ENCODE measurements around the gene LIPM. TPM values are rescaled to one million over a fixed set of nuclear protein-coding genes. Genes with fewer than 3 reads are reported as not detected.

The LIPM gene
- total and polyA plus RNA-seq, 10 donors = not detected

- Histone ChIP-seq H3K4me1 (no peaks in the 10 kb centered on the region), H3K9me3 (no peaks in the 10 kb centered on the region), H3K36me3 (no peaks in the 10 kb centered on the region), H3K27ac (no peak overlapping the region), H3K4me3 (no peak overlapping the region), H3K27me3 (replicated peaks in 1 of 7) (no peaks in the 10 kb centered on the region)
- intact Hi-C loops (cut with DNase I; ENCODE audit: low total_unique reads) = loop anchor here (10.0 kb wide), 1 partner anchor 89 kb away; no protein-coding TSS in a partner anchor
- no peak for TF ChIP-seq POLR2A (IDR thresholded peaks at IDR 0.05)
- TF ChIP-seq POLR2AphosphoS5 (IDR thresholded peaks at IDR 0.05) = no peak
- no peak for TF ChIP-seq CTCF (IDR thresholded peaks at IDR 0.05 in 8 of 11, conservative IDR thresholded peaks at IDR 0.05 in 3 of 11)
- no peak for DNase-seq
- 39 to 52% (median 46%) methylated on average over 3 of the region's 3 CpGs for WGBS, 5 donors
Observed at GRCh38 chr10:88783724-88784123, 18.8 kb upstream of the LIPM start.

- Histone ChIP-seq H3K4me1 (no peaks in the 10 kb centered on the region), H3K36me3 (no peaks in the 10 kb centered on the region), H3K27me3 (replicated peaks in 1 of 7) (no peaks in the 10 kb centered on the region), H3K9me3 (no peaks in the 10 kb centered on the region), H3K27ac (no peak overlapping the region), H3K4me3 (no peak overlapping the region)
- no peak for TF ChIP-seq POLR2AphosphoS5 (IDR thresholded peaks at IDR 0.05)
- TF ChIP-seq POLR2A (IDR thresholded peaks at IDR 0.05) = no peak
- TF ChIP-seq CTCF (IDR thresholded peaks at IDR 0.05 in 8 of 11, conservative IDR thresholded peaks at IDR 0.05 in 3 of 11) = no peak
- no peak for DNase-seq
- intact Hi-C loops (cut with DNase I; ENCODE audit: low total_unique reads) = loop anchor here (10.0 kb wide), 1 partner anchor 91 kb away; no protein-coding TSS in a partner anchor
- WGBS, 5 donors = 88 to 95% (median 93%) methylated on average over 10 of the region's 10 CpGs
Observed at GRCh38 chr10:88786032-88786770, 16.3 kb upstream of the LIPM start.

GRCh38 chr10:88787463-88787862, 15.1 kb upstream of the LIPM start:
- no peak for DNase-seq
- Histone ChIP-seq H3K27me3 (replicated peaks in 1 of 7) (no peaks in the 10 kb centered on the region), H3K27ac (no peak overlapping the region)

More at GRCh38 chr10:88787463-88787862, 15.1 kb upstream of the LIPM start:
- Histone ChIP-seq H3K36me3 (no peaks in the 10 kb centered on the region), H3K4me3 (no peak overlapping the region), H3K4me1 (peaks cover 0 to 9% (median 0%) of the 10 kb centered on the region in 6 donors), H3K9me3 (no peaks in the 10 kb centered on the region)
- intact Hi-C loops (cut with DNase I; ENCODE audit: low total_unique reads) = loop anchor here (10.0 kb wide), 1 partner anchor 93 kb away; no protein-coding TSS in a partner anchor
- TF ChIP-seq POLR2A (IDR thresholded peaks at IDR 0.05) (no peak), CTCF (IDR thresholded peaks at IDR 0.05 in 8 of 11, conservative IDR thresholded peaks at IDR 0.05 in 3 of 11) (no peak), POLR2AphosphoS5 (IDR thresholded peaks at IDR 0.05) (no peak)
- 75 to 93% (median 92%) methylated on average over 5 of the region's 5 CpGs for WGBS, 5 donors
